Uterus (tissue), 4 donors: ENCODE data around the gene WNT5B. TPM values are rescaled to one million over a fixed set of nuclear protein-coding genes. Genes with fewer than 3 reads are reported as not detected.

Experiments used
- DNase-seq, 2 donors: peaks; one replicate each; pipeline ENCODE4 v3.0.0-alpha.2; 2019 to 2020
- H3K27ac ChIP-seq, 2 donors: fragments of 200-600 bp; sonication (generic); 1 replicate in 1 of 2; 2 replicates in 1 of 2; pipeline ENCODE4 v1.5.1; 2016 to 2018
- H3K27me3 ChIP-seq, 2 donors: fragments of 200-600 bp; sonication (generic); one replicate each; pipeline ENCODE4 v1.5.1; 2018 to 2019; ENCODE audit warnings: control low read depth in 1 of 2
- H3K36me3 ChIP-seq, 2 donors: fragments of 200-600 bp; sonication (generic); one replicate each; pipeline ENCODE4 v1.5.1; 2019; ENCODE audit warnings: control low read depth in 1 of 2
- H3K4me1 ChIP-seq, 2 donors: fragments of 200-600 bp; sonication (generic); one replicate each; pipeline ENCODE4 v1.5.1; 2018 to 2019; ENCODE audit warnings: control low read depth in 1 of 2
- H3K4me3 ChIP-seq, 2 donors: fragments of 200-600 bp; sonication (generic); 1 replicate in 1 of 2; 2 replicates in 1 of 2; pipeline ENCODE4 v1.5.1; 2018 to 2019; ENCODE audit warnings: mild to moderate bottlenecking in 1 of 2
- H3K9me3 ChIP-seq, 2 donors: fragments of 200-600 bp; sonication (generic); one replicate each; pipeline ENCODE4 v1.5.1; 2019; ENCODE audit warnings: control low read depth in 1 of 2
- CTCF ChIP-seq, 4 experiments: fragments of 200-600 bp in 2 of 4; fragments of 450-650 bp in 2 of 4; sonication (generic) in 2 of 4; IDR thresholded peaks; one replicate each; pipeline ENCODE4 v1.5.1; 2016 to 2019; ENCODE audit warnings: antibody characterized with exemption in 4 of 4, mild to moderate bottlenecking in 2 of 4, moderate library complexity in 1 of 4
- POLR2A ChIP-seq, 2 donors: fragments of 450-650 bp; IDR thresholded peaks; one replicate each; pipeline ENCODE4 v1.6.1; 2016; ENCODE audit warnings: antibody characterized with exemption in 2 of 2, mild to moderate bottlenecking in 1 of 2, moderate library complexity in 1 of 2
- intact Hi-C: fragments of 100-400 bp; cut with DNase I; formaldehyde crosslinking; loops from one replicate; pipeline ENCODE4 v1.15.1; 2023; ENCODE audit warnings: low total_unique reads
- total RNA-seq, 4 donors: library from RNA; depleted of rRNA in 3 of 4; stranded (reverse); fragments of >200 nt in 3 of 4; gene quantifications; one replicate each; pipeline versions ENCODE4 v1.1.0 to v1.2.4, GENCODE V29; 2014 to 2023
- donor health status: DM: yes; HTN: yes; CAD: no.

The WNT5B gene
- total RNA-seq, 4 donors from 2014 or later: 5.9 to 20.9 (median 7.2) TPM; not detected in 1

DNA sequence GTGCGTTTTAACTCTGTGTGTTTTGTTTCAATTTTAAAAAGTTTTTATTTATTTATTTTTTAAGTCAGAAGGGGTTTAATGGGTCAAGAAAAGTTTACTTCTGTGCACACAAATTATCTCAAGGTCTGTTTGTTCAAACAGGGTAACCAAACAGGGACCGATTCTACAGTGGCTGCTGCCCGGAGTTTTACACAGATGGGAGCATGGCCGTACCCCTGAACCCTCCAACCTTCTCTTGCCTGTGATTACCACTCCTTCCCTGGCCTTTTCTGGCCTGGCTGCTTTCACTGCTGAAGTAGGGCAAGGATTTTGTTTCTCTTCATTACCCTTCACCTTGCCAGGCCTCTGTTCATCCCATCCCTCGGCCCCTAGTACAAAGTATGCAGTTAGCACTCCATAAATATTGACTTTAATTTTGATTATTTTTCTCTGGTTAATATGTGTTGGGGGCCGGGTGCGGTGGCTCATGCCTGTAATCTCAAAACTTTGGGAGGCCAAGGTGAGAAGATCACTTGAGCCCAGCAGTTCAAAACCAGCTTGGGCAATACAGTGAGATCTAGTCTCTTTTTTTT, 18.9 kb upstream of the WNT5B start:
- DNase-seq: no peak
- TF ChIP-seq CTCF (IDR thresholded peaks at IDR 0.05): no peak
- TF ChIP-seq POLR2A (IDR thresholded peaks at IDR 0.05): no peak
- intact Hi-C loops: no loop called here
- Histone ChIP-seq H3K4me1 (peaks cover 0 to 10% of the 10 kb centered on the region in 2 donors), H3K9me3 (no peaks in the 10 kb centered on the region), H3K4me3 (no peak overlapping the region), H3K27me3 (no peaks in the 10 kb centered on the region), H3K36me3 (no peaks in the 10 kb centered on the region), H3K27ac (no peak overlapping the region)

DNA sequence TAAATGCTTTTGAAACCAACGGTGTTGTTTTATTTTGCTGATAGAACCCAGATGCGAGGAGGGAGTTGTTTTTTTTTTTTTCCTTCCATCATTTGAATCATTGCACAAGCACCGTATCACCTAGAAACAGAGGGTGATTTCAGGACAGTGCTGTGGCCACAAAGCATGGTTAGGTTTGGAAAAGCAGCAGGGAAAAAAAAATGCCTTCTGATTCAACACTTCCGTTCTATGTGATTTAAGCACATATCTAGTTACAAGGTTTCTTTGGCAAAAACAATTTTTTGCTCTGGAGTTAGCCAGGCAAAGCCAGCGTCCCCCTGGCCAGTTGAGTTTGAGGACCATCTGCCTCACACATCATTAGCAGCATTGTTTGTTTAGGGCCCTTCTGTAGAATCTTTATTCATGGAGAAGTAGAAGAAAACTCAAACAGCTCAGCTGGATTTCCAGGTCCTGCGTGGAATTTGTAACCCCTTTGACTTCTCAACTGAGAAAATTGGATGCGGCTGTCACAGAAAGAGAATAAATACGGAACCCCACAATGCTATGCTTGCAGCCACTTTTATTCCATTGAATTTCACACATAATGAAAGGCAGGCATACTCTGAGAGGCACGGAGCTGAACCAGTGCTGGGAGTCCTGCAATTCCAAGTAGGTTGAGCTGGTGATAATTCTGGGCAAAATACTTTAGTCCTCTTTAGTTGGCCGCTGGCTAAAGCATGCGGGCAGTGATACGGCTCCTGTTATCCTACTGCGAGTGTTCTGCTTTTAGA, 17.0 kb upstream of the WNT5B start:
- Histone ChIP-seq H3K27me3 (no peaks in the 10 kb centered on the region), H3K4me3 (no peak overlapping the region), H3K4me1 (no peaks in the 10 kb centered on the region), H3K9me3 (no peaks in the 10 kb centered on the region), H3K36me3 (no peaks in the 10 kb centered on the region), H3K27ac (no peak overlapping the region)
- no peak for TF ChIP-seq CTCF (IDR thresholded peaks at IDR 0.05)
- no peak for TF ChIP-seq POLR2A (IDR thresholded peaks at IDR 0.05)
- DNase-seq: no peak
- intact Hi-C loops: no loop called here

DNA sequence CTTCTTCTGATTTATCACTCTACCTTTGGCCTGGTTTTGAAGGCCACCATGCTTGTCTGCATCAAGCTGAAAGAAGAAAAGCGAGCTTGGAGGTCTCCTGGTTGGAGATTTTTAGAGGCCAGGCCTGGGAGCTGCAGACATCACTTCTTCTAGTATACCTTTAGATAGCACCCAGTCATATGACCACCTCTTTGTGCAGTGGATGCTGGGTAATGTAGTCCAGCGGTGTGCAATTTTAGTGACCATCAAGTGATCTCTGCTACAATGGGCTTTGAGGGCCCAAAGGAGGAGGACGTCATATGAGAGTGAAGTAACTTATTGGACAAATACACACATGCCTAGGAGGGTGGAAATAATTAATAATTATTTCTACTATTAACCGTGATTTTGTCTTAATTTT, 15.2 kb upstream of the WNT5B start:
- H3K9me3 ChIP-seq: no peaks in the 10 kb centered on the region
- TF ChIP-seq POLR2A (IDR thresholded peaks at IDR 0.05): no peak
- no peak for TF ChIP-seq CTCF (IDR thresholded peaks at IDR 0.05)
- no peak for DNase-seq
- no peaks in the 10 kb centered on the region for H3K27me3 ChIP-seq
- no peak overlapping the region for H3K27ac ChIP-seq
- intact Hi-C loops: no loop called here
- H3K4me1 ChIP-seq: no peaks in the 10 kb centered on the region
- no peaks in the 10 kb centered on the region for H3K36me3 ChIP-seq
- no peak overlapping the region for H3K4me3 ChIP-seq

GRCh38 chr12:1614360-1614759, 14.7 kb upstream of the WNT5B start:
- DNase-seq: no peak

More at GRCh38 chr12:1614360-1614759, 14.7 kb upstream of the WNT5B start:
- Histone ChIP-seq H3K36me3 (no peaks in the 10 kb centered on the region), H3K9me3 (no peaks in the 10 kb centered on the region), H3K27me3 (no peaks in the 10 kb centered on the region), H3K27ac (no peak overlapping the region), H3K4me1 (no peaks in the 10 kb centered on the region), H3K4me3 (no peak overlapping the region)
- TF ChIP-seq POLR2A (IDR thresholded peaks at IDR 0.05) (no peak), CTCF (IDR thresholded peaks at IDR 0.05) (no peak)
- intact Hi-C loops: no loop called here
